Upper lobe of left lung (tissue), 4 donors: ENCODE results near the gene TCTN3.

ENCODE experiments used
- CTCF ChIP-seq, 6 experiments: fragments of 450-650 bp in 4 of 6; fragments of 200-600 bp in 2 of 6; sonication (generic) in 2 of 6; IDR thresholded peaks; one replicate each; pipeline ENCODE4 v1.5.1; 2016 to 2019; ENCODE audit warnings: antibody characterized with exemption in 6 of 6
- EP300 ChIP-seq, 4 donors: sonication (generic); formaldehyde crosslinking; IDR thresholded peaks; one replicate each; pipeline ENCODE4 v1.5.1; 2017; ENCODE audit warnings: antibody characterized with exemption in 4 of 4, control low read depth in 2 of 4
- POLR2A ChIP-seq, 4 donors: fragments of 450-650 bp; IDR thresholded peaks; one replicate each; pipeline ENCODE4 v1.5.1; 2016 to 2017; ENCODE audit warnings: antibody characterized with exemption in 4 of 4, mild to moderate bottlenecking in 2 of 4
- POLR2AphosphoS5 ChIP-seq, 2 donors: sonication (generic); formaldehyde crosslinking; IDR thresholded peaks; one replicate each; pipeline ENCODE4 v1.5.1; 2017; ENCODE audit warnings: antibody characterized with exemption in 2 of 2

DNA sequence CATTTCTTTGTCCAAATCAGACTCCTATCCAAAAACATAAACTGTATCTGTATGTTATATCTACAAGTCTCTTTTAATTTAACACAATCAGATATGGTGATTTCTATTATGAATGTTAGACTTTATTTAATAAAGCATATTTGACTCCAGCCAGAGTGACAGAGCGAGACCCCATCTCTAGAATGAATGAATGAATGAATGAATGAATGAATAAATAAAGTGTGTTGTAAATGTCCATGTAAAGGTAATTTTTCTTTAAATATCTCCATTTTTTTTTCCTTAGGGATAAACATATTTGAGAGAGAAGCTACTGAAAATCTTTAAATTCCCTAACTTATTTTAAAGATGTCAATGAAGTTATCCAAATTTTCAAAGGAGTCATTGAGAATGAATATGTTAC, 19.1 kb downstream of the TCTN3 start:
- TF ChIP-seq POLR2A (IDR thresholded peaks at IDR 0.05) (no peak), CTCF (IDR thresholded peaks at IDR 0.05) (no peak), POLR2AphosphoS5 (IDR thresholded peaks at IDR 0.05) (no peak), EP300 (IDR thresholded peaks at IDR 0.05) (no peak)
